Osteoblast (primary cell): Measurements from ENCODE around the gene CCDC175. TPM values are rescaled to one million over a fixed set of nuclear protein-coding genes. Genes with fewer than 3 reads are reported as not detected.

Source experiments
- DNase-seq: peaks from one replicate; pipeline ENCODE4 v3.0.0; 2011; ENCODE audit warnings: low spot score, mixed read lengths; ENCODE audit not compliant: insufficient read length; ENCODE audit errors: missing footprints
- H2AFZ ChIP-seq: 2 replicates; pipeline ENCODE4 v1.6.0; 2011; ENCODE audit warnings: mild to moderate bottlenecking, low read length
- H3K27ac ChIP-seq: 2 replicates; pipeline ENCODE4 v1.5.1; 2011; ENCODE audit warnings: mild to moderate bottlenecking, low read depth, low read length, moderate library complexity
- H3K27me3 ChIP-seq: 2 replicates; pipeline ENCODE4 v1.6.0; 2012; ENCODE audit warnings: mild to moderate bottlenecking, control low read depth, inconsistent platforms, low read length, moderate library complexity; ENCODE audit not compliant: insufficient read depth
- H3K36me3 ChIP-seq: 2 replicates; pipeline ENCODE4 v1.5.1; 2011; ENCODE audit warnings: mild to moderate bottlenecking, low read length, control low read depth, moderate library complexity; ENCODE audit not compliant: insufficient read depth
- H3K4me1 ChIP-seq: 2 replicates; pipeline ENCODE4 v1.5.1; 2011; ENCODE audit warnings: mild to moderate bottlenecking, low read length, control low read depth, moderate library complexity; ENCODE audit not compliant: insufficient read depth
- H3K4me2 ChIP-seq: 2 replicates; pipeline ENCODE4 v1.6.0; 2011; ENCODE audit warnings: mild to moderate bottlenecking, low read length; ENCODE audit not compliant: insufficient read depth
- H3K4me3 ChIP-seq: fragments of 200-600 bp; sonication (generic); 3 replicates; pipeline ENCODE4 v1.5.1; 2012; ENCODE audit warnings: mild to moderate bottlenecking, low read length, inconsistent platforms; ENCODE audit not compliant: insufficient read depth
- H3K79me2 ChIP-seq: 2 replicates; pipeline ENCODE4 v1.6.0; 2012; ENCODE audit warnings: mild to moderate bottlenecking, low read length, control low read depth, inconsistent platforms; ENCODE audit not compliant: insufficient read depth
- H3K9me3 ChIP-seq: 2 replicates; pipeline ENCODE4 v1.5.1; 2011; ENCODE audit warnings: low read depth, low read length, control low read depth
- H4K20me1 ChIP-seq: 2 replicates; pipeline ENCODE4 v1.6.0; 2012; ENCODE audit warnings: mild to moderate bottlenecking, low read length, control low read depth; ENCODE audit not compliant: insufficient read depth
- total RNA-seq: library from RNA; depleted of rRNA; stranded (reverse); fragments of >200 nt; gene quantifications from 2 replicates; pipeline ENCODE4 v1.2.3, GENCODE V29; 2012
- TF ChIP-seq, protein P1 (sequence below): IDR thresholded peaks from 2 replicates; pipeline ENCODE4 v1.5.1; 2011; ENCODE audit warnings: mild to moderate bottlenecking, low read depth, low read length, moderate library complexity; ENCODE audit errors: extremely low read depth

The CCDC175 gene
- total RNA-seq, 1 donor, result not detected

DNA sequence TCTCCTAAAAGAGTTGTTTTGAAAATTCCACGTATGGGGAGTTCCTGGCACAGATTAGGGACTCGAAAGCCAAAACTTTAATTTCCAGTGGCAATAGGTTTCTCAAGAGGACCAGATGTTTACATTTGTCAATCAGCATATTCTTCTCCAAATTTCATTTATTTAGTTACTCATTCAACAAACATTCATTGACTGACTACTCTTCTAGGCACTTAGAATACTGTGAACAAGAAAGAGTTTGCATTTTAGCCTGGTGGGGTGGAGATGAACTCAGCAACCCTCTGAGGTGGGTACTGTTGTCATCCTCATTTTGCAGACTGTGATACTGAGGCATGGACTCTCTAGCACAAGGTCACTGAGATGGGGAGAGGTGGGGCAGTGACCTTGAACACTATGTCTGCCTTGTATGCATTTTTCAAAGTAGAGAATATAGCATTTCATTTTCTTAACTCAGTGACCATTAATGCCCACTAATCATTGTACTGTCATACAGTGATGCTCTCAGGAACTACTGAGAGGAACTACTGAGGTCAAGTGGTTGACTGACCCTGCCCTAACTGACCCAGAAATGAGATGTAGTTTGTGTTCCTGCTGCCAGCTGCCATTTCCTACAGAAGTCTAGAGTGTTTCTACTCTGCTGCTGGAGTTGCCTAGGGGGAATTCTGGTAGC is 94.6 kb downstream of the CCDC175 start:
- Histone ChIP-seq H4K20me1 (peaks cover 17% of the 10 kb centered on the region), H3K9me3 (no peaks in the 10 kb centered on the region), H3K79me2 (peaks cover 80% of the 10 kb centered on the region), H3K36me3 (peaks cover 19% of the 10 kb centered on the region), H3K4me3 (peak overlapping the region; percentile 80), H3K27ac (peak overlapping the region; percentile 97), H2AFZ (no peak overlapping the region), H3K27me3 (no peaks in the 10 kb centered on the region), H3K4me1 (peaks cover 46% of the 10 kb centered on the region), H3K4me2 (peak overlapping the region; percentile 88)
- DNase-seq, result no peak
- TF ChIP-seq, protein P1, sequence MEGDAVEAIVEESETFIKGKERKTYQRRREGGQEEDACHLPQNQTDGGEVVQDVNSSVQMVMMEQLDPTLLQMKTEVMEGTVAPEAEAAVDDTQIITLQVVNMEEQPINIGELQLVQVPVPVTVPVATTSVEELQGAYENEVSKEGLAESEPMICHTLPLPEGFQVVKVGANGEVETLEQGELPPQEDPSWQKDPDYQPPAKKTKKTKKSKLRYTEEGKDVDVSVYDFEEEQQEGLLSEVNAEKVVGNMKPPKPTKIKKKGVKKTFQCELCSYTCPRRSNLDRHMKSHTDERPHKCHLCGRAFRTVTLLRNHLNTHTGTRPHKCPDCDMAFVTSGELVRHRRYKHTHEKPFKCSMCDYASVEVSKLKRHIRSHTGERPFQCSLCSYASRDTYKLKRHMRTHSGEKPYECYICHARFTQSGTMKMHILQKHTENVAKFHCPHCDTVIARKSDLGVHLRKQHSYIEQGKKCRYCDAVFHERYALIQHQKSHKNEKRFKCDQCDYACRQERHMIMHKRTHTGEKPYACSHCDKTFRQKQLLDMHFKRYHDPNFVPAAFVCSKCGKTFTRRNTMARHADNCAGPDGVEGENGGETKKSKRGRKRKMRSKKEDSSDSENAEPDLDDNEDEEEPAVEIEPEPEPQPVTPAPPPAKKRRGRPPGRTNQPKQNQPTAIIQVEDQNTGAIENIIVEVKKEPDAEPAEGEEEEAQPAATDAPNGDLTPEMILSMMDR, result no peak

DNA sequence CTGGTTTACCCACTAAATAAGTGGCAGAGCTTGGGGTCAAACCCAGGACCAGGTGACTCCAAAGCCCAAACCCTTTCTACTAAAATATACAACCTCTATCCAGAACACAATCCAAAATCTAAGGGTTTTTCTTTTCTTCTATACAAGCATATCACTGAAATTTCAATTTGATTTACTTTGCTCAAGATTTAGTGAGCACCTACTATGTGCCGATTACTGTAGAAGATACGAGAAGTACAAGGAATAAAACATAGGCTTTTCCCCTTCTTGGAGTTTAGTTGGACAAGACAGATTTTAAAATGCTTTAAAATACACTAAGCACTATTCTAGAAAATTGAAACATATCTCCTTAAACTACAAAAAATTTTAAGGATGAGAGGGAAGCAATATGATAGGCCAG is 95.2 kb downstream of the CCDC175 start:
- TF ChIP-seq, protein P1, result no peak
- Histone ChIP-seq H3K36me3 (peaks cover 22% of the 10 kb centered on the region), H3K4me1 (peaks cover 45% of the 10 kb centered on the region), H3K9me3 (no peaks in the 10 kb centered on the region), H3K27ac (peak overlapping the region; percentile 97), H3K27me3 (no peaks in the 10 kb centered on the region), H4K20me1 (peaks cover 17% of the 10 kb centered on the region), H3K79me2 (peaks cover 78% of the 10 kb centered on the region), H3K4me3 (peak overlapping the region; percentile 80), H2AFZ (no peak overlapping the region), H3K4me2 (peak overlapping the region; percentile 88)
- no peak for DNase-seq

DNA sequence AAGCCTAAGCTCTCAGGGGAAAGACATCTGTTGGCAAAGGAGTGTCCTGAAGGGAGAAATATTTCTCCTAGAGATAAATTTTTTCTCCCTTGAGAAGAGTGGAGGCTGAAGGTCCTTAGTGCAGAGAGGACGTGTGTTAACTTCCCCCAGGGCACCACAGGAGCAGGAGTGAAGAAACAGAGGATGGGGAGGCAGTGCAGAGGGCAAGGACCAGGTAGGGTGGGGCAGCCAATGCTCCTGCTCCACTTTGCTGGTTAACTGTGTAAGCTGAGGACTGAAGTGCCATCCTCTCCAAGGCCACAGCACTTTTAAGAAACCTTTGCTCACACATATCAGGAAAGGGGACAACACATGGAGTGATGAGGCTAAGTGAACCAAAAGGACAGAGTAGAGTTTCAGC is 96.4 kb downstream of the CCDC175 start:
- Histone ChIP-seq H3K79me2 (peaks cover 67% of the 10 kb centered on the region), H3K27ac (peak overlapping the region; percentile 97), H3K4me1 (peaks cover 36% of the 10 kb centered on the region), H4K20me1 (peaks cover 17% of the 10 kb centered on the region), H3K4me3 (no peak overlapping the region), H3K4me2 (peak overlapping the region; percentile 88), H3K27me3 (no peaks in the 10 kb centered on the region), H3K36me3 (peaks cover 34% of the 10 kb centered on the region), H3K9me3 (no peaks in the 10 kb centered on the region), H2AFZ (no peak overlapping the region)
- TF ChIP-seq, protein P1, result no peak
- DNase-seq, result no peak

- no peak for DNase-seq
- Histone ChIP-seq H3K27ac (no peak overlapping the region), H3K4me1 (peaks cover 41% of the 10 kb centered on the region), H3K79me2 (peaks cover 51% of the 10 kb centered on the region), H2AFZ (no peak overlapping the region), H3K36me3 (peaks cover 50% of the 10 kb centered on the region), H4K20me1 (peaks cover 17% of the 10 kb centered on the region), H3K9me3 (no peaks in the 10 kb centered on the region), H3K27me3 (no peaks in the 10 kb centered on the region), H3K4me2 (no peak overlapping the region), H3K4me3 (no peak overlapping the region)
- TF ChIP-seq, protein P1, result no peak
Measured at GRCh38 chr14:59478540-59478939, 98.1 kb downstream of the CCDC175 start.
